OCI-LY1 (cell line): ENCODE measurements around the gene SBK2.
A peak's percentile ranks its signal among the peaks of the same experiment; 100 is the strongest.

Experiments used
- H2AFZ ChIP-seq: fragments of 200-600 bp; sonication (generic), shearing (Covaris generic); 2 replicates; pipeline ENCODE4 v1.6.0; 2014; ENCODE audit warnings: antibody characterized with exemption, mild to moderate bottlenecking, low read length
- H3F3A ChIP-seq: fragments of 200-600 bp; sonication (generic), shearing (Covaris generic); 2 replicates; pipeline ENCODE4 v1.6.0; 2014; ENCODE audit warnings: mild to moderate bottlenecking, antibody characterized with exemption, low read length, moderate library complexity; ENCODE audit not compliant: insufficient read depth
- H3K27ac ChIP-seq: fragments of 200-600 bp; sonication (generic); 2 replicates; pipeline ENCODE4 v1.5.1; 2014; ENCODE audit warnings: low read length, mixed run types, mild to moderate bottlenecking, low read depth; ENCODE audit not compliant: poor library complexity, severe bottlenecking
- H3K27me3 ChIP-seq: fragments of 200-600 bp; sonication (generic); 2 replicates; pipeline ENCODE4 v1.6.0; 2014; ENCODE audit warnings: antibody characterized with exemption, mild to moderate bottlenecking, low read length, moderate library complexity; ENCODE audit not compliant: insufficient read depth
- H3K36me3 ChIP-seq: fragments of 200-600 bp; sonication (generic); 2 replicates; pipeline ENCODE4 v1.6.1; 2014; ENCODE audit warnings: mild to moderate bottlenecking, antibody characterized with exemption, low read length, moderate library complexity, mixed read lengths; ENCODE audit not compliant: insufficient read depth
- H3K4me1 ChIP-seq: fragments of 200-600 bp; sonication (generic); 2 replicates; pipeline ENCODE4 v1.5.1; 2014; ENCODE audit warnings: mild to moderate bottlenecking, low read length, moderate library complexity; ENCODE audit not compliant: insufficient read depth, severe bottlenecking
- H3K4me2 ChIP-seq: fragments of 200-600 bp; sonication (generic), shearing (Covaris generic); 2 replicates; pipeline ENCODE4 v1.6.1; 2014; ENCODE audit warnings: low read length
- H3K4me3 ChIP-seq: fragments of 200-600 bp; sonication (generic); 2 replicates; pipeline ENCODE4 v1.5.1; 2014; ENCODE audit warnings: low read length, low read depth, mild to moderate bottlenecking, mixed read lengths; ENCODE audit not compliant: poor library complexity, severe bottlenecking
- H3K79me2 ChIP-seq: fragments of 200-600 bp; shearing (Covaris generic); 2 replicates; pipeline ENCODE4 v1.6.1; 2016; ENCODE audit warnings: mixed run types, low read length, mixed read lengths; ENCODE audit not compliant: insufficient read depth
- H3K9ac ChIP-seq: fragments of 200-600 bp; sonication (generic), shearing (Covaris generic); 2 replicates; pipeline ENCODE4 v1.6.1; 2014; ENCODE audit warnings: mild to moderate bottlenecking, low read length, mixed read lengths
- H3K9me2 ChIP-seq: fragments of 200-600 bp; sonication (generic), shearing (Covaris generic); 2 replicates; pipeline ENCODE4 v1.6.1; 2014; ENCODE audit warnings: low read depth, mild to moderate bottlenecking, low read length, mixed read lengths
- H3K9me3 ChIP-seq: fragments of 200-600 bp; shearing (Covaris generic); 2 replicates; pipeline ENCODE4 v1.6.1; 2014; ENCODE audit warnings: low read length, mixed read lengths
- H4K20me1 ChIP-seq: fragments of 200-600 bp; sonication (generic), shearing (Covaris generic); 2 replicates; pipeline ENCODE4 v1.6.0; 2016; ENCODE audit warnings: mild to moderate bottlenecking, low read length; ENCODE audit not compliant: insufficient read depth
- EZH2 ChIP-seq: fragments of 200-600 bp; sonication (generic), shearing (Covaris generic); IDR thresholded peaks from 2 replicates; pipeline ENCODE4 v1.8.0; 2017; ENCODE audit warnings: borderline replicate concordance, mixed run types, mild to moderate bottlenecking, antibody characterized with exemption, low read length, moderate library complexity, mixed read lengths
- TF ChIP-seq, protein P1 (sequence below): fragments of 200-600 bp; sonication (generic), shearing (Covaris generic); IDR thresholded peaks from 2 replicates; pipeline ENCODE4 v1.5.1; 2017; ENCODE audit warnings: mild to moderate bottlenecking, antibody characterized with exemption, low read length, moderate library complexity, mixed read lengths

SBK2 gene

DNA sequence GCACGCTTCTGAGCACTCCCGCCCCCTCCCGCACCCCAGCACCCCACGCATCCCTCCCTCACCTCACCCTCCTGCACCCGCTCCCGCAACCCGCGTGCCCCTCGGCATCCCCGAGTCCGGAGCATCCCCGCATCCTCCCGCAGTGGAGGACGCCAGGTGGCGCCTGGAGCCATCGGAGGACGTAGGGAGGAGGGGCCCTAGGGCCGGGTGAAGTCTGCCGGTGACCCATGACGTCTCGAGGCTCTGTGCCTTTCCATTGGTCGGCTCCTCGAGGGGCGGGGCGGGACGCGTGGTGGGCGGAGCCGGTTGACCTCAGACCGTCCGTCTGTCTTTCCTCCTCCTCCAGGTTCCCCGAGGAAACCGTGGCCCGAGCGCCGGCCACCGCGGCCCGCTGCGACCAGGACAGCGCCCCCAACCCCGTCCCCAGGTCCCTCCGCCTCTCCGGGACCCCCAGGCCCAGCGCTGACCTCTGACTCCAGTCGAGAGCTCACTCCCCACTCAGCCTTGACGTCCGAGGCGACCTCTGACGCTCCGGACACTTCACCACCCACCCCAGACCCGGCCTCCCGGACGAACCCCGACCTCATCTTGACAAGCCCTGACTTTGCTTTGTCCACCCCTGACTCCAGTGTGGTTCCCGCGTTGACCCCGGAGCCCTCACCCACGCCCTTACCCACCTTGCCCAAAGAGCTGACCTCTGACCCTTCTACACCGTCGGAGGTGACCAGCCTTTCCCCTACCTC lies 19.9 kb downstream of the SBK2 start:
- peak overlapping the region; percentile 61 for H3K4me3 ChIP-seq
- peak overlapping the region; percentile 61 for H3K9ac ChIP-seq
- 0 out of 2 replicates have a peak overlapping the region, but pooled peaks have one; percentile 43 for H2AFZ ChIP-seq
- no peaks in the 10 kb centered on the region for H3K36me3 ChIP-seq
- peak overlapping the region; percentile 74 for H3K4me2 ChIP-seq
- TF ChIP-seq, protein P1, sequence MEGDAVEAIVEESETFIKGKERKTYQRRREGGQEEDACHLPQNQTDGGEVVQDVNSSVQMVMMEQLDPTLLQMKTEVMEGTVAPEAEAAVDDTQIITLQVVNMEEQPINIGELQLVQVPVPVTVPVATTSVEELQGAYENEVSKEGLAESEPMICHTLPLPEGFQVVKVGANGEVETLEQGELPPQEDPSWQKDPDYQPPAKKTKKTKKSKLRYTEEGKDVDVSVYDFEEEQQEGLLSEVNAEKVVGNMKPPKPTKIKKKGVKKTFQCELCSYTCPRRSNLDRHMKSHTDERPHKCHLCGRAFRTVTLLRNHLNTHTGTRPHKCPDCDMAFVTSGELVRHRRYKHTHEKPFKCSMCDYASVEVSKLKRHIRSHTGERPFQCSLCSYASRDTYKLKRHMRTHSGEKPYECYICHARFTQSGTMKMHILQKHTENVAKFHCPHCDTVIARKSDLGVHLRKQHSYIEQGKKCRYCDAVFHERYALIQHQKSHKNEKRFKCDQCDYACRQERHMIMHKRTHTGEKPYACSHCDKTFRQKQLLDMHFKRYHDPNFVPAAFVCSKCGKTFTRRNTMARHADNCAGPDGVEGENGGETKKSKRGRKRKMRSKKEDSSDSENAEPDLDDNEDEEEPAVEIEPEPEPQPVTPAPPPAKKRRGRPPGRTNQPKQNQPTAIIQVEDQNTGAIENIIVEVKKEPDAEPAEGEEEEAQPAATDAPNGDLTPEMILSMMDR, result peak; percentile 90
- no peak for TF ChIP-seq EZH2
- no peaks in the 10 kb centered on the region for H3F3A ChIP-seq
- H3K79me2 ChIP-seq, result no peaks in the 10 kb centered on the region
- peaks cover 5% of the 10 kb centered on the region for H3K4me1 ChIP-seq
- no peaks in the 10 kb centered on the region for H3K27me3 ChIP-seq
- no peaks in the 10 kb centered on the region for H4K20me1 ChIP-seq
- no peaks in the 10 kb centered on the region for H3K9me3 ChIP-seq
- no peak overlapping the region for H3K27ac ChIP-seq
- no peaks in the 10 kb centered on the region for H3K9me2 ChIP-seq

DNA sequence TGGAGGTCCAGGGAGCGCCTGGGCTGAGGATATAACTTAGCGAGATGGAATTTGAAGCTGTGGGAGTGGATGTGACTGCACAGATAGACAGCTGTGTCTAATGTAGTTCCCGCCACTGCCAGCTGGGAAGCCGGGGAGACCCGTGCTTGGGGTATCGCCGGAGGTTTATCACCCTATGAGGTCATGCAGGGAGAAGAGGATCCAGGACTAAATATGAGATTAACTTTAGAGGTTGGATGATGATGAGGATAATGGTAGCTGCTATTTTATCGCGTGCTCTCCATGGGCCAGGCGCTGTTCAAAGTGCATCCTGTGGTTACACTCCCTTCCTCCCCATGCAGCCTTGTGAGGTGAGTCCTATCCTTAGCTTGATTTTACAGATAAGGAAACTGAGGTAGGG lies 28.8 kb downstream of the SBK2 start:
- no peak overlapping the region for H3K4me2 ChIP-seq
- H3K9me3 ChIP-seq, result no peaks in the 10 kb centered on the region
- peaks cover 6% of the 10 kb centered on the region for H3K4me1 ChIP-seq

DNA sequence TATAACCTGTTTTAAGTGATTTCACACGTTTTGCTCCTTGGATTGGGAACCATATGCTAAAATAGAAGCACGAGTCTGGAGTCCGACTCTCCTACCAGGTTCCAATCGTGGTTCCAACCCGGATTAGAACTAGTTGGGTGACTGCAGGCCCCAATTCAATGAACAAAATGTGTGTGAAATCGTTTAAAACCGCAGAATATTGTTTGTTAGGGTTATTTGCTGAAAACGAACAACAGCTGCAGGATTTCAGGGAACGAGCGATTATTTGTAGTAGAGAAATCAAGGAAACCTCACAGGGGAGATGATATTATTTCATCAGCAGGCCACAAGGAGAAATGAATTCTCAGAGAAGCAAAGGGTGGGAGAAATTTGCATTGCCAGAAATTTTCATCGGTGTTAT lies 32.0 kb downstream of the SBK2 start:
- Histone ChIP-seq H3K9me3 (no peaks in the 10 kb centered on the region), H3K27me3 (peaks cover 4% of the 10 kb centered on the region; the same call in 1 of the 2 replicates), H3K4me1 (peaks cover 6% of the 10 kb centered on the region), H3K27ac (no peak overlapping the region), H3K36me3 (no peaks in the 10 kb centered on the region), H3K79me2 (no peaks in the 10 kb centered on the region), H3K4me2 (no peak overlapping the region), H3K9me2 (no peaks in the 10 kb centered on the region), H2AFZ (no peak overlapping the region), H3F3A (no peaks in the 10 kb centered on the region), H4K20me1 (no peaks in the 10 kb centered on the region), H3K4me3 (no peak overlapping the region), H3K9ac (no peak overlapping the region)
- TF ChIP-seq, protein P1, result no peak
- TF ChIP-seq EZH2, result no peak

More for the DNA sequence above, 28.8 kb downstream of the SBK2 start:
- no peak overlapping the region for H2AFZ ChIP-seq
- H3K27me3 ChIP-seq, result peaks cover 4% of the 10 kb centered on the region; the same call in 1 of the 2 replicates
- no peaks in the 10 kb centered on the region for H3K36me3 ChIP-seq
- no peak for TF ChIP-seq EZH2
- TF ChIP-seq, protein P1, result no peak
- H4K20me1 ChIP-seq, result no peaks in the 10 kb centered on the region
- H3K9me2 ChIP-seq, result no peaks in the 10 kb centered on the region
- H3K27ac ChIP-seq, result no peak overlapping the region
- no peaks in the 10 kb centered on the region for H3K79me2 ChIP-seq
- no peaks in the 10 kb centered on the region for H3F3A ChIP-seq
- H3K9ac ChIP-seq, result no peak overlapping the region
- no peak overlapping the region for H3K4me3 ChIP-seq
